ENCODE measurements around the gene F5.

- TF ChIP-seq EZH2 (IDR thresholded peaks at IDR 0.05; ENCODE audit: low read depth, unreplicated experiment) (no peak), JUNB (IDR thresholded peaks at IDR 0.05; ENCODE audit: unreplicated experiment) (no peak), ZNF331 (CRISPR knock-in tag; IDR thresholded peaks at IDR 0.05; ENCODE audit: low read depth) (no peak), CREB1 (CRISPR knock-in tag; IDR thresholded peaks at IDR 0.05; ENCODE audit: low read depth) (no peak), CTCF (conservative IDR thresholded peaks at IDR 0.05; ENCODE audit: low read depth in 2 of 2) (no peak), REST (IDR thresholded peaks at IDR 0.05; ENCODE audit: unreplicated experiment) (no peak), POLR2AphosphoS5 (IDR thresholded peaks at IDR 0.05; ENCODE audit: low read depth) (no peak), STAT1 (IDR thresholded peaks at IDR 0.05; ENCODE audit: unreplicated experiment) (no peak)
Observed at GRCh38 chr1:169475806-169476387, 110.4 kb downstream of the F5 start.
